B cell (primary cell): ENCODE data around the gene ZNF540. TPM values are rescaled to one million over a fixed set of nuclear protein-coding genes. Genes with fewer than 3 reads are reported as not detected.

Source experiments
- ATAC-seq: fragments of 200-7000 bp; cut with Tn5 transposase; one replicate; pipeline ENCODE4 v1.10.0; 2021; ENCODE audit warnings: low read depth, mild to moderate bottlenecking, moderate number of reproducible peaks, moderate library complexity
- CTCF ChIA-PET: fragments of 350-600 bp; sonication (Branson Sonifier 250); formaldehyde crosslinking; loops from one replicate; lab custom pipeline; 2021; ENCODE audit warnings: antibody characterized with exemption, inconsistent platforms; lab: Charles Lee
- POLR2A ChIA-PET: fragments of 350-600 bp; sonication (Branson Sonifier 250); formaldehyde crosslinking; loops from one replicate; lab custom pipeline; 2021; ENCODE audit warnings: antibody characterized with exemption; lab: Charles Lee
- DNase-seq: peaks from one replicate; pipeline ENCODE4 v3.0.0; 2013
- H2AFZ ChIP-seq: 2 replicates; pipeline ENCODE4 v1.6.1; 2012; ENCODE audit warnings: mild to moderate bottlenecking, low read depth, low read length; ENCODE audit not compliant: insufficient read depth, poor library complexity, severe bottlenecking
- H3K27ac ChIP-seq, 2 donors: 1 replicate in 1 of 2; 2 replicates in 1 of 2; pipeline ENCODE4 v1.5.1; 2012 to 2013; ENCODE audit warnings: low read length in 2 of 2, mild to moderate bottlenecking in 2 of 2, moderate library complexity in 1 of 2
- H3K27me3 ChIP-seq, 4 experiments: fragments of 200-600 bp in 1 of 4; sonication (generic) in 1 of 4; replicated peaks in 1 of 4; 1 replicate in 2 of 4; 2 replicates in 2 of 4; pipeline versions ENCODE4 v1.6.1 to v1.7.0; 2013 to 2016; ENCODE audit warnings: low read length in 3 of 4, mild to moderate bottlenecking in 2 of 4, mixed read lengths in 1 of 4, moderate library complexity in 1 of 4; ENCODE audit not compliant: insufficient read depth in 4 of 4, control insufficient read depth in 3 of 4; ENCODE audit errors: control extremely low read depth in 1 of 4
- H3K36me3 ChIP-seq, 2 experiments: replicated peaks in 1 of 2; 1 replicate in 1 of 2; 2 replicates in 1 of 2; pipeline versions ENCODE4 v1.6.1 to v1.7.1; 2013; ENCODE audit warnings: low read length in 1 of 2; ENCODE audit not compliant: insufficient read depth in 2 of 2, control insufficient read depth in 1 of 2; ENCODE audit errors: control extremely low read depth in 1 of 2, extremely low read depth in 1 of 2
- H3K4me1 ChIP-seq, 2 donors: fragments of 200-600 bp in 1 of 2; sonication (generic) in 1 of 2; 1 replicate in 1 of 2; 2 replicates in 1 of 2; pipeline versions ENCODE4 v1.5.1 to v1.6.1; 2013 to 2017; ENCODE audit warnings: low read length in 2 of 2; ENCODE audit not compliant: control insufficient read depth in 2 of 2, insufficient read depth in 2 of 2
- H3K4me2 ChIP-seq: replicated peaks from 2 replicates; pipeline ENCODE3; 2012; ENCODE audit warnings: mild to moderate bottlenecking, low read depth, low read length; ENCODE audit not compliant: poor library complexity, severe bottlenecking
- H3K4me3 ChIP-seq, 5 experiments: fragments of 200-600 bp in 1 of 5; sonication (generic) in 1 of 5; 1 replicate in 3 of 5; 2 replicates in 2 of 5; pipeline versions ENCODE4 v1.5.1 to v1.7.0; 2011 to 2016; ENCODE audit warnings: low read length in 4 of 5, mild to moderate bottlenecking in 4 of 5, low read depth in 2 of 5, control low read depth in 1 of 5, moderate library complexity in 1 of 5; ENCODE audit not compliant: insufficient read depth in 1 of 5; ENCODE audit errors: control extremely low read depth in 1 of 5, extremely low read depth in 1 of 5
- H3K79me2 ChIP-seq: fragments of 200-600 bp; sonication (generic); one replicate; pipeline ENCODE4 v1.6.0; 2016; ENCODE audit warnings: low read length; ENCODE audit not compliant: control insufficient read depth, insufficient read depth
- H3K9ac ChIP-seq: fragments of 200-600 bp; sonication (generic); 2 replicates; pipeline ENCODE4 v1.6.1; 2017; ENCODE audit warnings: mild to moderate bottlenecking, low read length, moderate library complexity
- H3K9me3 ChIP-seq, 3 donors: one replicate each; pipeline versions ENCODE4 v1.6.1 to v1.7.1; 2013; ENCODE audit warnings: low read length in 2 of 3; ENCODE audit not compliant: control insufficient read depth in 2 of 3, insufficient read depth in 1 of 3; ENCODE audit errors: control extremely low read depth in 1 of 3
- H4K20me1 ChIP-seq: 2 replicates; pipeline ENCODE4 v1.6.0; 2012; ENCODE audit warnings: mild to moderate bottlenecking, low read length; ENCODE audit not compliant: insufficient read depth, control insufficient read depth, poor library complexity, severe bottlenecking
- H3K27ac Mint-ChIP-seq: one replicate; pipeline ENCODE4 v1.8.0; 2021; ENCODE audit warnings: mixed read lengths
- H3K27me3 Mint-ChIP-seq: one replicate; pipeline ENCODE4 v1.8.0; 2021; ENCODE audit warnings: mixed read lengths
- H3K4me1 Mint-ChIP-seq: one replicate; pipeline ENCODE4 v1.8.0; 2021; ENCODE audit warnings: mixed read lengths
- H3K4me3 Mint-ChIP-seq: one replicate; pipeline ENCODE4 v1.8.0; 2021; ENCODE audit warnings: mixed read lengths
- H3K9me3 Mint-ChIP-seq: one replicate; pipeline ENCODE4 v1.8.0; 2022; ENCODE audit warnings: mixed read lengths; ENCODE audit not compliant: insufficient read depth
- EZH2 ChIP-seq: IDR thresholded peaks from 2 replicates; pipeline ENCODE4 v1.6.1; 2012; ENCODE audit warnings: borderline replicate concordance, low read depth, mild to moderate bottlenecking, moderate library complexity, low read length; ENCODE audit not compliant: insufficient read depth, poor library complexity, severe bottlenecking
- WGBS: methylation state at CpG from one replicate; pipeline ENCODE4 v1.1.5; 2013; ENCODE audit warnings: missing lambda C conversion rate; ENCODE audit not compliant: insufficient coverage; 5-methylcytosine and 5-hydroxymethylcytosine counted together
- intact Hi-C: fragments of 100-400 bp; cut with micrococcal nuclease; formaldehyde crosslinking; loops from one replicate; pipeline ENCODE4 v1.10.0; 2022
- polyA plus RNA-seq: library from polyadenylated mRNA; depleted of rRNA; stranded (reverse); fragments of >200 nt; gene quantifications from 2 replicates; pipeline ENCODE4 v1.2.3, GENCODE V29; 2012
- total RNA-seq, 2 donors: library from RNA; stranded (reverse); fragments of 120-200 nt in 1 of 2; gene quantifications; 1 replicate in 1 of 2; 2 replicates in 1 of 2; pipeline versions ENCODE4 v1.2.3 to v1.2.4, GENCODE V29; 2013 to 2022
- TF ChIP-seq, protein P1 (sequence below): fragments of 200-600 bp; IDR thresholded peaks from one replicate; pipeline ENCODE4 v1.8.0; 2022; ENCODE audit warnings: antibody characterized with exemption, mild to moderate bottlenecking

The ZNF540 gene
- total and polyA plus RNA-seq, 2 donors (not counting 1 experiment from before 2014, with no cell fraction given) = 2.9 to 10.7 TPM

DNA sequence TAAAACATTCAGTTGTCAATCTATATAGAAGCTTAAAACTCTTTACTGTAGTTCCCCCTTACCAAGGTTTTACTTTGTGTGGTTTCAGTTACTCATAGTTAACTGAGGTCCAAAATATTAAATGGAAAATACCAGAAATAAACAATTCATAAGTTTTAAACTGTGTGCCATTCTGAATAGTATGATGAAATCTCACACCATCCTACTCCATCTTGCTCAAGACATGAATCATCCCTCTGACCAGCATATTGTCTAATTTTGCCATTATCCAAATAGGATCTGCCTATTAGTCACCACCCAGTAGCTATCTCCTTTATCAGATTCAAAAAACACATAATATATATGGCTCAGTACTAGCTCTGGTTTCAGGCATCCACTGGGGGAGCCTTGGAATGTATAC lies 22.5 kb upstream of the ZNF540 start:
- H3K4me1 Mint-ChIP-seq = no peaks in the 10 kb centered on the region

DNA sequence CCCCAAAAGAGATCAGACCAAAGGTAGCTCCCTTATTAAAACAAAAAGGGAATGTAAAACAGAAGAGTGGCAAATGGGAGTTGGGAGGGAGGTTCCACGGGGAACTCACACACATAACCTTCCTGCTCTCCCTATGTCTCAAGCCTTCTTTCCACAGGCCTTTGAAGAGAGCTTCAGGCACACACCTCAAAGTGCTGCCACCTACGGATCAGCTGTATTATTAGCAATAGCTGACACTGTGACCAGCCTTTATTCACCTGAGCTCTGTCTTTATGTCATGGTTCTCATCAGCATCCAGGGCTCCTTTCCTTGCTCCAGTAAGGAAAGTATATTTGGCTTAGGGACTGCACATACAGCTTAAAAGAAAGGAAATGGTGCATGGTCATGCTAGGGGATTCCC lies 11.3 kb upstream of the ZNF540 start:
- ChIA-PET POLR2A (no interaction called here), CTCF (no interaction called here)
- H3K9me3 Mint-ChIP-seq = peaks cover 21% of the 10 kb centered on the region
- Histone ChIP-seq H3K9ac (no peak overlapping the region), H3K9me3 (peaks cover 31 to 72% (median 39%) of the 10 kb centered on the region in 3 donors), H3K79me2 (peaks cover 65% of the 10 kb centered on the region), H3K4me1 (no peaks in the 10 kb centered on the region), H3K4me3 (no peak overlapping the region), H4K20me1 (no peaks in the 10 kb centered on the region), H2AFZ (no peak overlapping the region), H3K36me3 (peaks cover 28 to 55% of the 10 kb centered on the region in 2 experiments), H3K27ac (no peak overlapping the region), H3K27me3 (no peaks in the 10 kb centered on the region), H3K4me2 (no peak overlapping the region)
- H3K4me3 Mint-ChIP-seq = no peak overlapping the region
- ATAC-seq = no peak
- intact Hi-C loops = no loop called here
- DNase-seq = no peak
- no peak overlapping the region for H3K27ac Mint-ChIP-seq
- 100% methylated on average over 1 of the region's 2 CpGs for WGBS
- no peaks in the 10 kb centered on the region for H3K4me1 Mint-ChIP-seq
- H3K27me3 Mint-ChIP-seq = no peaks in the 10 kb centered on the region
- TF ChIP-seq, protein P1, sequence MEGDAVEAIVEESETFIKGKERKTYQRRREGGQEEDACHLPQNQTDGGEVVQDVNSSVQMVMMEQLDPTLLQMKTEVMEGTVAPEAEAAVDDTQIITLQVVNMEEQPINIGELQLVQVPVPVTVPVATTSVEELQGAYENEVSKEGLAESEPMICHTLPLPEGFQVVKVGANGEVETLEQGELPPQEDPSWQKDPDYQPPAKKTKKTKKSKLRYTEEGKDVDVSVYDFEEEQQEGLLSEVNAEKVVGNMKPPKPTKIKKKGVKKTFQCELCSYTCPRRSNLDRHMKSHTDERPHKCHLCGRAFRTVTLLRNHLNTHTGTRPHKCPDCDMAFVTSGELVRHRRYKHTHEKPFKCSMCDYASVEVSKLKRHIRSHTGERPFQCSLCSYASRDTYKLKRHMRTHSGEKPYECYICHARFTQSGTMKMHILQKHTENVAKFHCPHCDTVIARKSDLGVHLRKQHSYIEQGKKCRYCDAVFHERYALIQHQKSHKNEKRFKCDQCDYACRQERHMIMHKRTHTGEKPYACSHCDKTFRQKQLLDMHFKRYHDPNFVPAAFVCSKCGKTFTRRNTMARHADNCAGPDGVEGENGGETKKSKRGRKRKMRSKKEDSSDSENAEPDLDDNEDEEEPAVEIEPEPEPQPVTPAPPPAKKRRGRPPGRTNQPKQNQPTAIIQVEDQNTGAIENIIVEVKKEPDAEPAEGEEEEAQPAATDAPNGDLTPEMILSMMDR = no peak
- no peak for TF ChIP-seq EZH2

More for the DNA sequence above, 22.5 kb upstream of the ZNF540 start:
- no peak overlapping the region for H3K27ac Mint-ChIP-seq
- Histone ChIP-seq H3K79me2 (peaks cover 5% of the 10 kb centered on the region), H3K9me3 (peaks cover 26 to 70% (median 26%) of the 10 kb centered on the region in 3 donors), H4K20me1 (no peaks in the 10 kb centered on the region), H2AFZ (no peak overlapping the region), H3K4me3 (no peak overlapping the region), H3K4me2 (no peak overlapping the region), H3K9ac (no peak overlapping the region), H3K4me1 (no peaks in the 10 kb centered on the region), H3K36me3 (peaks cover 5 to 20% of the 10 kb centered on the region in 2 experiments), H3K27me3 (no peaks in the 10 kb centered on the region), H3K27ac (no peak overlapping the region)
- intact Hi-C loops = no loop called here
- ChIA-PET POLR2A (no interaction called here), CTCF (no interaction called here)
- H3K4me3 Mint-ChIP-seq = no peak overlapping the region
- TF ChIP-seq EZH2 = no peak
- TF ChIP-seq, protein P1 = no peak
- ATAC-seq = no peak
- no peaks in the 10 kb centered on the region for H3K27me3 Mint-ChIP-seq
- DNase-seq = no peak
- H3K9me3 Mint-ChIP-seq = peaks cover 30% of the 10 kb centered on the region
